ENCODE results near the gene JADE3.

DNA sequence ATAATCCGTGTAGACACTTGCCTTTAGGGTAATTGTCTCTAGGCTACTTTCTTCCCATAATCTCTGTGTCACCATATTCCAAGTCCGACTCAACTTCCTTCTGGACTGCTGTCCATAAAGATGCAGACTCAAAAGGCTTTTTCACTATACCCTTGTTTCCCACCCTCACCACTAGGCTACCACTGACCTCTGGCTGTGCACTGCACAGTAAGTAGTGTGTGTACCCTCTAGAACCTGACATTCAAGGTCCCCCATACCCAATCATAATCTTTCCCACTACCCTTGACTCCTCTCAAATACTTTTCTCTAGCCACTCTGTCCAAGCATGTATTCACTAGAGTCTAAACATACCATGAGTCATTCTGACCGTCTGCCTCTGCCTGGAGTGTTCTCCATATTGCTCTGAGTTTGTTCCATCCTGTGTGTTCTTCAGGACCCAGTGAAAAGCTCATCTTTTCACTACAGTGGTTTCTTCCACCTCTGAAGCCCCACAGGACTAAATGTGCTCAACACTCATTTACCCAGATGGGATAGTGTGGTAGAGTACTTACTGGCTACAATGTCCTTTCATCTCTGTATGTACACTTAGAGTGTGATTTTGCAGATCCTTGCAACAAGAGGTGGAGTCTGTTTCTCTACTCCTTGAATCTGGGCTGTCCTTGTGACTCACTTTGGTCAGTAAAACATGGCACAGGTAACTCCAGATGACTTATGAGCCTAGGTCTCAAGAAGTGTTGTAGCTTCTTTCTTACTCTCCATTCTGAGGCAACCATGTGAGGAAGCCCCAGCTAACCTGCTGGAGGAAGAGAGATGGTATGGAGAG, 17.4 kb downstream of the JADE3 start:
- TF ChIP-seq YY1 (IDR thresholded peaks at IDR 0.05; ENCODE audit: insufficient read depth, insufficient read length) (no peak), ZNF274 (IDR thresholded peaks at IDR 0.05; ENCODE audit: low read depth, low read length) (no peak), SUZ12 (IDR thresholded peaks at IDR 0.05; ENCODE audit: extremely low read depth, insufficient read depth, insufficient read length) (no peak)
